Mesendoderm (in vitro differentiated cells): ENCODE results near the gene RGPD4.
A peak's percentile ranks its signal among the peaks of the same experiment; 100 is the strongest.

ENCODE experiments used
- DNase-seq: peaks from one replicate; pipeline ENCODE4 v3.0.0; 2013
- H2AK5ac ChIP-seq: 2 replicates; pipeline ENCODE4 v1.6.1; 2013; ENCODE audit warnings: low read length, inconsistent platforms
- H2BK120ac ChIP-seq: 2 replicates; pipeline ENCODE4 v1.6.1; 2013; ENCODE audit warnings: low read depth, mild to moderate bottlenecking, low read length, moderate library complexity, mixed read lengths
- H2BK15ac ChIP-seq: replicated peaks from 2 replicates; pipeline ENCODE4 v1.6.1; 2013; ENCODE audit warnings: low read depth, mild to moderate bottlenecking, moderate library complexity
- H2BK5ac ChIP-seq: 2 replicates; pipeline ENCODE4 v1.6.1; 2013; ENCODE audit warnings: low read length, inconsistent platforms
- H3K18ac ChIP-seq: 2 replicates; pipeline ENCODE4 v1.6.1; 2013; ENCODE audit warnings: mild to moderate bottlenecking, low read length, mixed read lengths
- H3K23ac ChIP-seq: one replicate; pipeline ENCODE4 v1.6.1; 2013; ENCODE audit warnings: low read length
- H3K27ac ChIP-seq: 2 replicates; pipeline ENCODE4 v1.5.1; 2013; ENCODE audit warnings: low read depth, mild to moderate bottlenecking, inconsistent platforms, low read length, moderate library complexity
- H3K27me3 ChIP-seq: 2 replicates; pipeline ENCODE4 v1.6.1; 2013; ENCODE audit warnings: low read length, control low read depth, mild to moderate bottlenecking, inconsistent platforms; ENCODE audit not compliant: insufficient read depth, poor library complexity
- H3K36me3 ChIP-seq: 2 replicates; pipeline ENCODE4 v1.6.1; 2013; ENCODE audit warnings: low read length, inconsistent platforms; ENCODE audit not compliant: control insufficient read depth, insufficient read depth
- H3K4ac ChIP-seq: one replicate; pipeline ENCODE4 v1.6.1; 2013; ENCODE audit warnings: low read depth, mild to moderate bottlenecking, low read length, moderate library complexity
- H3K4me1 ChIP-seq: 2 replicates; pipeline ENCODE4 v1.6.1; 2013; ENCODE audit warnings: low read depth, low read length, inconsistent platforms; ENCODE audit not compliant: control insufficient read depth
- H3K4me2 ChIP-seq: 2 replicates; pipeline ENCODE4 v1.6.1; 2013; ENCODE audit warnings: low read length
- H3K4me3 ChIP-seq: 2 replicates; pipeline ENCODE4 v1.5.1; 2013; ENCODE audit warnings: mild to moderate bottlenecking, low read length
- H3K56ac ChIP-seq: one replicate; pipeline ENCODE4 v1.6.1; 2013; ENCODE audit warnings: low read length
- H3K79me1 ChIP-seq: 2 replicates; pipeline ENCODE4 v1.6.1; 2013; ENCODE audit warnings: low read length, inconsistent platforms
- H3K79me2 ChIP-seq: 2 replicates; pipeline ENCODE4 v1.6.1; 2013; ENCODE audit warnings: mild to moderate bottlenecking, low read length; ENCODE audit not compliant: control insufficient read depth, insufficient read depth
- H3K9ac ChIP-seq: 2 replicates; pipeline ENCODE4 v1.6.1; 2013; ENCODE audit warnings: low read length, inconsistent platforms
- H4K5ac ChIP-seq: one replicate; pipeline ENCODE4 v1.6.1; 2013; ENCODE audit warnings: low read length
- H4K8ac ChIP-seq: one replicate; pipeline ENCODE4 v1.6.1; 2013; ENCODE audit warnings: low read depth, mild to moderate bottlenecking, control low read depth, low read length, moderate library complexity
- WGBS: extraction: QIAGEN DNeasy Blood & Tissue Kit; methylation state at CpG from one replicate; pipeline ENCODE4 v1.1.7; 2013; ENCODE audit warnings: low lambda C conversion rate, missing lambda C conversion rate; ENCODE audit not compliant: insufficient coverage; ENCODE audit errors: extremely low coverage; 5-methylcytosine and 5-hydroxymethylcytosine counted together

Gene RGPD4

GRCh38 chr2:107804608-107805498 lies 21.8 kb upstream of the RGPD4 start:
- H2BK5ac ChIP-seq, result no peak overlapping the region
- no peak overlapping the region for H3K4me2 ChIP-seq
- H3K9ac ChIP-seq, result no peak overlapping the region
- H3K23ac ChIP-seq, result no peak overlapping the region
- no peak overlapping the region for H3K4me3 ChIP-seq
- H3K79me2 ChIP-seq, result no peaks in the 10 kb centered on the region
- no peaks in the 10 kb centered on the region for H3K4me1 ChIP-seq
- H3K27ac ChIP-seq, result no peak overlapping the region
- no peak overlapping the region for H2AK5ac ChIP-seq
- H2BK15ac ChIP-seq, result no peak overlapping the region
- H3K36me3 ChIP-seq, result no peaks in the 10 kb centered on the region
- H4K8ac ChIP-seq, result no peak overlapping the region
- no CpG with 5 or more reads among the region's 6 CpGs for WGBS
- H3K79me1 ChIP-seq, result no peaks in the 10 kb centered on the region
- no peak overlapping the region for H3K4ac ChIP-seq
- H3K27me3 ChIP-seq, result no peaks in the 10 kb centered on the region
- no peak overlapping the region for H3K18ac ChIP-seq
- no peak overlapping the region for H2BK120ac ChIP-seq
- H3K56ac ChIP-seq, result no peak overlapping the region
- no peak overlapping the region for H4K5ac ChIP-seq
- no peak for DNase-seq

- Histone ChIP-seq H3K27me3 (no peaks in the 10 kb centered on the region), H3K79me2 (no peaks in the 10 kb centered on the region), H3K56ac (no peak overlapping the region), H2BK5ac (no peak overlapping the region), H4K8ac (no peak overlapping the region), H2BK15ac (no peak overlapping the region), H3K4me2 (no peak overlapping the region), H2AK5ac (no peak overlapping the region), H3K4ac (no peak overlapping the region), H3K36me3 (no peaks in the 10 kb centered on the region), H3K23ac (no peak overlapping the region), H3K4me3 (no peak overlapping the region), H2BK120ac (no peak overlapping the region), H3K9ac (no peak overlapping the region), H3K79me1 (no peaks in the 10 kb centered on the region), H4K5ac (no peak overlapping the region), H3K18ac (no peak overlapping the region), H3K4me1 (no peaks in the 10 kb centered on the region), H3K27ac (no peak overlapping the region)
- no peak for DNase-seq
- no CpG with 5 or more reads among the region's 4 CpGs for WGBS
Measured at GRCh38 chr2:107806901-107807300, 19.8 kb upstream of the RGPD4 start.

DNA sequence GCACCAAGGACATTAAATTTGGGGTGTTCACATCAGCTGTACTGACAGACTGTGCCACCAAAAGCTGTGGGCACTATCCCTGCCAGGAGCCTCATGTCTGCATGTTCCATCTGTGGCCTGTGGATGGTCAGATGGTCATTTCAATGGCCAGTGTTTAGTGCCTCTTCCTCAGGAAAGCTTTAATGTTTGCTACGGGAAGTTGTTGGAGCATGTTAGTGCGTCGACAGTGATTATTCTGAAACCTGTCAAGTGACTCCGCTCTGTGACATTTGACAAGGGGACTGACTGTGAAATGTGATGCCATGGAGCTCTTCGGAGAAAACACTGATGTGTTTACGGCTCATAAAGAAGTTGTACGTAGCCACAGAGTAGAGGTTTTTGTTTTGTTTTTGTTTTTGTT lies 18.7 kb upstream of the RGPD4 start:
- no peaks in the 10 kb centered on the region for H3K4me1 ChIP-seq
- H4K8ac ChIP-seq, result no peak overlapping the region
- H2BK15ac ChIP-seq, result no peak overlapping the region
- no peak overlapping the region for H3K56ac ChIP-seq
- H3K79me1 ChIP-seq, result no peaks in the 10 kb centered on the region
- H3K36me3 ChIP-seq, result no peaks in the 10 kb centered on the region
- no peaks in the 10 kb centered on the region for H3K79me2 ChIP-seq
- no peaks in the 10 kb centered on the region for H3K27me3 ChIP-seq
- no peak overlapping the region for H2BK5ac ChIP-seq
- no peak overlapping the region for H2BK120ac ChIP-seq
- no peak overlapping the region for H3K23ac ChIP-seq
- no peak overlapping the region for H3K27ac ChIP-seq
- no peak overlapping the region for H3K4ac ChIP-seq
- no peak overlapping the region for H3K4me2 ChIP-seq
- H2AK5ac ChIP-seq, result no peak overlapping the region
- H3K18ac ChIP-seq, result no peak overlapping the region
- H3K9ac ChIP-seq, result no peak overlapping the region
- H4K5ac ChIP-seq, result no peak overlapping the region
- DNase-seq, result no peak
- no peak overlapping the region for H3K4me3 ChIP-seq
- no CpG with 5 or more reads among the region's 7 CpGs for WGBS

DNA sequence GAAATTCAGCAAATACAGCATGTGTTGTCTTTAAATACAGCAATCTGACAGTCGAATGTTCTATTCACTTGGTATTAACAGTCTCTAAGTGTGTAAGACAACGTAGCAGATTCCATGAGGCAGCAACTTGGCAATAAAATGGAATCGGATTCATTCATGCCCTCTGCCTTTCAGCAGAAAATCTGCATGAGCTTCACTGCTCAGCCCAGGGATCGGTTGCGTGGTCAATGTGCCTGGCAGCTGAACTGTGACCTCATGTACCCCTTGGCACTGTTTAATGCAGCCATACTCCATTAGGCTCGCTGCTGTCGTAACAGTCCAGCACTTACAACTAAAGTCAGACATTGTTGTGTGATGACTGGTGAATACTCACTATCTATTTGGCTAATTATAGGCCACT lies 17.7 kb upstream of the RGPD4 start:
- no peak overlapping the region for H2BK5ac ChIP-seq
- H3K23ac ChIP-seq, result no peak overlapping the region
- no CpG with 5 or more reads among the region's 7 CpGs for WGBS
- no peak overlapping the region for H3K4ac ChIP-seq
- H3K4me3 ChIP-seq, result no peak overlapping the region
- H3K79me1 ChIP-seq, result no peaks in the 10 kb centered on the region
- H2AK5ac ChIP-seq, result no peak overlapping the region
- H3K9ac ChIP-seq, result no peak overlapping the region
- no peak overlapping the region for H3K56ac ChIP-seq
- H2BK15ac ChIP-seq, result no peak overlapping the region
- H4K8ac ChIP-seq, result no peak overlapping the region
- H3K4me1 ChIP-seq, result no peaks in the 10 kb centered on the region
- no peak overlapping the region for H3K18ac ChIP-seq
- H3K36me3 ChIP-seq, result no peaks in the 10 kb centered on the region
- H3K79me2 ChIP-seq, result no peaks in the 10 kb centered on the region
- no peak overlapping the region for H3K4me2 ChIP-seq
- no peak overlapping the region for H4K5ac ChIP-seq
- H2BK120ac ChIP-seq, result no peak overlapping the region
- DNase-seq, result no peak
- no peaks in the 10 kb centered on the region for H3K27me3 ChIP-seq
- H3K27ac ChIP-seq, result no peak overlapping the region

DNA sequence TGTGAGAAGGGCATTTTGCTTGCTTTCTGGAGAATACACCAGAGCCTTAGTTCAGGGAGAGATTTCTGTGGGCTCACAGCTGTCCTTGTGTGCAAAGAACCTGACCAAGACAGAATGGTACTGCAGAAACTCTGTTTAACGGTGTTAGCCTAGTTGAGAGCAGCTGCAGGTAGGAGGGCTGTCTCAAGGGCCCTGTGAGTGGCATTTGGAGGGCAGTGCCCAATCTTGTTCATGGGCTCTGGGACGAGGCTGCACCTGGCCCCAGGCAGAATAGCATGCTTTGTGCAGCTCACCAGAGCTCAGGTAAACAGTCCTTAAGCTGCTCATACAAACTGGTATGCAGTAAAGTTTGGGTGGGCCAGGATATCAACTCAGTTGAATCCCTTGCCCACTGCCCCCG lies 16.9 kb upstream of the RGPD4 start:
- H3K18ac ChIP-seq, result no peak overlapping the region
- H2BK15ac ChIP-seq, result no peak overlapping the region
- H3K4me1 ChIP-seq, result no peaks in the 10 kb centered on the region
- H3K4me2 ChIP-seq, result no peak overlapping the region
- H4K8ac ChIP-seq, result no peak overlapping the region
- WGBS, result no CpG with 5 or more reads among the region's 3 CpGs
- H3K23ac ChIP-seq, result no peak overlapping the region
- no peak overlapping the region for H4K5ac ChIP-seq
- no peak overlapping the region for H3K4me3 ChIP-seq
- no peak for DNase-seq
- H3K4ac ChIP-seq, result no peak overlapping the region
- no peak overlapping the region for H2BK120ac ChIP-seq
- no peak overlapping the region for H3K9ac ChIP-seq
- no peak overlapping the region for H3K27ac ChIP-seq
- no peaks in the 10 kb centered on the region for H3K79me1 ChIP-seq
- no peaks in the 10 kb centered on the region for H3K79me2 ChIP-seq
- H2BK5ac ChIP-seq, result no peak overlapping the region
- no peaks in the 10 kb centered on the region for H3K27me3 ChIP-seq
- H3K56ac ChIP-seq, result no peak overlapping the region
- no peaks in the 10 kb centered on the region for H3K36me3 ChIP-seq
- no peak overlapping the region for H2AK5ac ChIP-seq

- no peak overlapping the region for H4K8ac ChIP-seq
- no peak overlapping the region for H4K5ac ChIP-seq
- no peak overlapping the region for H2AK5ac ChIP-seq
- H2BK120ac ChIP-seq, result no peak overlapping the region
- no peak overlapping the region for H2BK5ac ChIP-seq
- H3K79me2 ChIP-seq, result no peaks in the 10 kb centered on the region
- H3K18ac ChIP-seq, result no peak overlapping the region
- no peak overlapping the region for H3K4me2 ChIP-seq
- H3K4me1 ChIP-seq, result no peaks in the 10 kb centered on the region
- no peaks in the 10 kb centered on the region for H3K27me3 ChIP-seq
- no peak overlapping the region for H3K56ac ChIP-seq
- no peak overlapping the region for H3K27ac ChIP-seq
- no peak overlapping the region for H3K4me3 ChIP-seq
- H3K9ac ChIP-seq, result no peak overlapping the region
- WGBS, result no CpG with 5 or more reads among the region's 1 CpG
- H3K23ac ChIP-seq, result no peak overlapping the region
- no peak overlapping the region for H3K4ac ChIP-seq
- no peak overlapping the region for H2BK15ac ChIP-seq
- H3K36me3 ChIP-seq, result no peaks in the 10 kb centered on the region
- no peaks in the 10 kb centered on the region for H3K79me1 ChIP-seq
- peak; percentile 32 for DNase-seq
Measured at GRCh38 chr2:107810734-107811133, 16.0 kb upstream of the RGPD4 start.
